HG03520 (cell line): ENCODE data around the gene RILPL2.
A peak's percentile ranks its signal among the peaks of the same experiment; 100 is the strongest.
"Not testable (repeated sequence)": the region's sequence is repeated elsewhere in the genome, so short reads cannot be mapped to it uniquely, and the experiment has no call there.

Experiments
- ATAC-seq: cut with Tn5 transposase; IDR thresholded peaks from one replicate; pipeline ENCODE4 v1.9.1; 2021; ENCODE audit warnings: mild to moderate bottlenecking, moderate library complexity; ENCODE audit not compliant: unreplicated experiment

RILPL2 gene, protein sequence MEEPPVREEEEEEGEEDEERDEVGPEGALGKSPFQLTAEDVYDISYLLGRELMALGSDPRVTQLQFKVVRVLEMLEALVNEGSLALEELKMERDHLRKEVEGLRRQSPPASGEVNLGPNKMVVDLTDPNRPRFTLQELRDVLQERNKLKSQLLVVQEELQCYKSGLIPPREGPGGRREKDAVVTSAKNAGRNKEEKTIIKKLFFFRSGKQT

GRCh38 chr12:123436017-123436964 is at the start of gene RILPL2:
Gene RILPL2 (minus strand): TSS chr12:123436684. CDS start chr12:123436420, 264 bp downstream.
- ATAC-seq, result peak; percentile 71

DNA sequence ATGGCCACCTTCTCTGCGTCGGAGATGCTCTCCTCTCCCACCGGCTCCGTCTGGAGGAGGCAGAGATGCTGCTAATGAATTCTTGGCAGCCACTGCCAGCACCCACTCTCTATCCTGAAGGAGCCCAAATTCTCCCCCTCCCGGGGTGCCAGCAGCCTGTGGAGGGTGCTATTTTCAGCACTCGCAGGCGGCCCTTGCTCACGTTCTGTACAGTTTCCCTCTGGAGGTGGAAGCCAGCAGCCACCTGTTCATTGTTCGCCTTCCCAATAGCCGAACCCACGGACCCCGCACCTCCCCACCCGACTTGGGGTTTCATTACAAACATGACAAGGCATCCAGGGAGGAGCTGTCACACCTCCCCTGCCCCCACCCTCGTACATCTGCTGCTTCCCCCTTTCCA is 49.3 kb upstream of the RILPL2 start:
- no peak for ATAC-seq

GRCh38 chr12:123483602-123484248 is 47.2 kb upstream of the RILPL2 start:
- no peak for ATAC-seq

GRCh38 chr12:123482876-123483275 is 46.4 kb upstream of the RILPL2 start:
- ATAC-seq, result no peak

DNA sequence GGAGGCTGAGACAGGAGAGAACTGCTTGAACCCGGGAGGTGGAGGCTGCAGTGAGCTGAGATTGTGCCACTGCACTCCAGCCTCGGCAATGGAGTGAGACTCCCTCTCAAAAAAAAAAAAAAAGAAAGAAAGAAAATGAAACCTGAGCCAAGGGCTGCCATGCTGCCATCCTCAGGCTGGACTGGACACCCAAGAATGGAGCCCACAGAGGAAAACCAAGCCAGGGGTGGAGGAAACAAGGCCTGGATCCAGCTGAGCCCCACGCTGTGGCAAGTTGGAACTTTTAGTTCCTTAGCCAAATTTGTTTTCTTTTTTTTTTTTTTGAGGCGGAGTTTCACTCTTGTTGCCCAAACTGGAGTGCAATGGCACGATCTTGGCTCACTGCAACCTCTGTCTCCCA is 44.8 kb upstream of the RILPL2 start:
- not testable (repeated sequence) for ATAC-seq

DNA sequence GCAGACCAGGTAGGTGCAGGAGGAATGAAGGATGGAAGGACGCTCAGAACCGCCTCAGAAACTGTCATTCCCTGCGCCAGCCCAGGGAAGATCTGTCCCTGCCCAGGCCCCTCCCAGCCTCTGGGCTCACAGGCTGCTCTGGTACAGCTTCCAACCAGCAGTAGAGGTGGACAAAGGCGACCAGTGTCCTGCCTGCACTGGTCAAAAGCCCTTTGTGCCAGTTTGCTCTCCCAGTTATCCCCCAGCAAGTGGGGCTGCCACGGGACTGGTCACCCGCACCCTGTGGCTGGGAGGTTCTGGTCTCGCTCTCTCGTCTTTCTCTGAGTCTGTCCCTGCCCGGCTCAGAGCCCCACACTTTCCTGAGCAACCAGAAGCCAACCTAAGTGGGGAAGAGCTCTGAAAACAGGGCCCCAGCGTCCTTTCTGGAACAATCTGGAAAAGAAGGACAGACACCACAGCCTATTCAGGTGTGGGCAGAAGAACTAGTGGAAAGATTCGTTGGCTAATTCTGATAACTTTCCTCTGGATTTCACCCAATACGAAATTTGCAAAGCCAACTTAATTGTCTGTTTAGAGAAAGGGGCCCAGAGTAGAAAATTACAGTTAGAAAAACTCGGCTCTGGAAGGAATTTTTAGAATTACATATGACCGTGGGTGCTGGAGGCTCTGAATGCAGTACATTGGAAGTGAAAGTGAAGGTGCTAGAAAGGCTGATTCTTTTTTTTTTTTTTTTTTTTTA is 43.1 kb upstream of the RILPL2 start:
- ATAC-seq, result no peak

DNA sequence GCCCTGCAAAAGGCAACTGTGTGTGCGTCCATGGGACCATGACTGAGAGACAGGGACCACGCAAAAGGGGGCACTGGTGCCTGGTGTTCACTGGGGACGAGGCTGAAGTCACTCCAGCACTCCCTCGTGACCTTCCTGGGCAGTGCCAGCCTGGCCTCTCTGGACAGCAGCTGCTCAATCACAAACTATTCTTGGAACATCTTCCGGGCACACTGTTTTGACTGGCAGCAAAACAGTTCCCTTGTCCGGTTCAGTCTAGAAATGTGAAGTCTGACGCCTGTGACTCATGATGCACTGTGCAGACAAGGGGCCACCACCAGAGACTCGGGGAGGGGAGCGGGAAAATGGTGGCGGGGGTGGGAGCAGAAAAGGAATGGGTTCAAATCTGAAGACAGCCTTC is 42.3 kb upstream of the RILPL2 start:
- ATAC-seq, result no peak

- ATAC-seq, result no peak
Measured at GRCh38 chr12:123478069-123478468, 41.6 kb upstream of the RILPL2 start.

DNA sequence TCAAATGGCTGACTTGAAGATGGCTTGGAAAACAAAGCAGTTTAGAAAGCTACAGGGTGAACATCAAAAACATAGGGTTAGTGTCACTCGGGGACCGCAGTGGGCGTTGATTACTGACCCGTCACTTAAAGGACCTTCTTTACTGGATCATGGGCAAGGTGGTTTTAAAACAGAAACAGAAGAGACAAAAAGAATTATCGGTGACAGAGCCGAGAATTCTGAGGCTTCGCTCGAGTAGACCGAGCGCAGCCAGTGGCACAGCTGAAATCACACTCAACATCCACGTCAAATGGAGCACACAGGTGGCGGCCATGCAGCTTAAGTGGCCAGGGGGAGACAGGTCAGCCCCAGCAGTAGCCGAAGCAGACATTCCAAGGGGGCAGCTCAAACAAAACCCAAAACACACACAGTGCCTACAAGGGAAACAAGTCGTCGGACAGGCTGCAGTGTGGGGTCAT is 38.8 kb upstream of the RILPL2 start:
- ATAC-seq, result no peak

- no peak for ATAC-seq
Measured at GRCh38 chr12:123474485-123475245, 38.2 kb upstream of the RILPL2 start.

GRCh38 chr12:123472438-123472849 is 36.0 kb upstream of the RILPL2 start:
- no peak for ATAC-seq

DNA sequence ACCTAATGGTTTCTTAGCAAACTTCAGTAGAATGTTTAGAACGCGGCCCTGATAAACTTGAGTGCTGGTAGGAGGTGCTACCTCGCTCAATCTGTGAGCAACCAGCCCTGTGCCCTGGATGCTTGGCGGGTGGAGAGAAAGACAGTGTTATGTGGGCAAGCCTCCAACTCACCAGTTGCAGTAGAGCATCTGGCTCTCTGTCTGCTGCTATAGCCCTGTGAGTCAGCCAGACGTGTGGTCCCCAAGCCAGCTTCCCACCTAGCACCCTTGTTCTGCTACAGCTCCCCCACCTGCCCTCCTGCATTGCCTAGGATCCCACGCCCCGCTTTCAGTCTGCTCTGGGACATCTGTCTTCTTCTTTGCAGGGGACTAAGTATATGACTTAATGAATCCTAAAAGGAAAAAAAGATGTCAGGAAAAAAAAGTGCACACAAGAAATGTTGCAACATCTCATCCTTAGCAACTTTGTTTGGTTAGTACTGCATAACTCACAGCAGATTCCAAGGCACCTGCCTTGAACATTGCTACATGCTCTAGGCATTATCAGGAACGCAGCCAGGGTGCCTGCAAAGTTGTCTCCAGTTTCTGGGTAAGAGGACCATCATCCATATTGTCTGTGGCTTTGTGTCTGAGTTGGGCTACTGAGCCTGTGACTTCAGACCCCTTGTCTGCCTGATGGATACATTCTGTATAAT is 35.0 kb upstream of the RILPL2 start:
- ATAC-seq, result no peak

DNA sequence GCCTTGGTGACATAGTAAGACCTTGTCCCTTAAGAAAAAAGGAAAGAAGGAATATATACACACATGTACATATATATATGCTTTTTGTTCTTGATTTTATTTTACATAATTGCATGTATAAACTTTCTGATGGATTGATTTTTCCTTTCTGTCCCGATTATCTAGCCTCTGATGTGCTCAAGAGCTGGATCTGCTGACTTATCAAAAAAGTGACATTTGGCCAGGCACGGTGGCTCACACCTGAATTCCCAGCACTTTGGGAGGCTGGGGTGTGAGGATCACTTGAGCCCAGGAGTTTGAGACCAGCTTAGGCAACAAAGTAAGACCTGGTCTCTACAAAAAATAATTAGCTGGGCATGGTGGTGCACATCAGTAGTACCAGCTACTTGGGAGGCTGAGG is 33.5 kb upstream of the RILPL2 start:
- ATAC-seq, result no peak

DNA sequence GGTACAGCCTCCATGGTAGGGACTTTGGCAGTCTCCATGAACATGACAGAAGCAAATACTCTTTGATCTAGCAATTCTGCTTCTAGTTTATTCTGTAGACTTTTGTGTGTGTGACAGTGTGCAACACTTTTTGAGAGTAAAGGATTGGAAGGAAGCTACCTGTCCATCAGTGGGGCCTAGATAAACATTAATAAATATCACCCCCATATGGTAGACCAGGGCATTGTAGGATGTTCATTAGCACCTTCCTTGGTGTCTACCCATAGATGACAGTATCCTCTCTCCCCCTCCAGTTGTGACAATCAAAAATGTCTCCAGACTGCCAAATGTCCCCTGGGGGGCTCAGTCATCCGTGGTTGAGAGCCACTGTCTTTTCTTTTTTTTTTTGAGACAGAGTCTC is 32.3 kb upstream of the RILPL2 start:
- no peak for ATAC-seq

GRCh38 chr12:123465084-123465483 is 28.6 kb upstream of the RILPL2 start:
- no peak for ATAC-seq

DNA sequence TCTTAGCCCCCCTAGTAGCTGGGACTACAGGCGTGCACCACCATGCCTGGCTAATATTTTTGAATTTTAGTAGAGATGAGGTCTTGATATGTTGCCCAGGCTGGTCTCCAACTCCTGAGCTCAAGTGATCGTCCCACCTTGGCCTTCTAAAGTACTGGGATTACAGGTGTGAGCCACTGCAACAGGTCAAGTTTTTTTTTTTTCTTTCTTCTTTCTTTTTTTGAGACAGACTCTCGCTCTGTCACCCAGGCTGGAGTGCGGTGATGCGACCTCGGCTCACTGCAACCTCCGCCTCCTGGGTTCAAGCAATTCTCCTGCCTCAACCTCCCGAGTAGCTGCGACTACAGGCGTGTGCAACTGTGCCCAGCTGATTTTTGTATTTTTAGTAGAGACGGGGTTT is 26.7 kb upstream of the RILPL2 start:
- ATAC-seq, result not testable (repeated sequence)

- ATAC-seq, result no peak
Measured at GRCh38 chr12:123457980-123458779, 21.7 kb upstream of the RILPL2 start, which contains the start of gene SNRNP35. Gene SNRNP35 (plus strand): TSS chr12:123458139. CDS start chr12:123465541, 7,402 bp downstream.

DNA sequence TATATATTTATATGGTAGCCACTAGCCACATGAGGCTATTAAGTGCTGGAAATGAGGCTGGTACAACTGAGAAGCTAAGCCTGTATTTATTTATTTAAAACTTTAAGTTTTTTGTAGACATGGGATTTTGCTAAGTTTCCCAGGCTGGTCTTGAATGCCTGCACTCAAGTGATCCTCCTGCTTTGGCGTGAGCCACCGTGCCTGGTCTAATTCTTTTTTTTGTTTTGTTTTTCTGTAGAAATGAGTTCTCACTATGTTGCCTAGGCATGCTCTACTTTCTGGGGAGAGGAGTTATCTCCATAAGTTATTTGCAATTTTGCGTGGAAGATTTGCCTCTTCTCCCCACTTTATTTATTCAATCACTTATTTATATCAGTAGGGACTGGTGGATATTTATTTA is 16.7 kb upstream of the RILPL2 start:
- ATAC-seq, result no peak

DNA sequence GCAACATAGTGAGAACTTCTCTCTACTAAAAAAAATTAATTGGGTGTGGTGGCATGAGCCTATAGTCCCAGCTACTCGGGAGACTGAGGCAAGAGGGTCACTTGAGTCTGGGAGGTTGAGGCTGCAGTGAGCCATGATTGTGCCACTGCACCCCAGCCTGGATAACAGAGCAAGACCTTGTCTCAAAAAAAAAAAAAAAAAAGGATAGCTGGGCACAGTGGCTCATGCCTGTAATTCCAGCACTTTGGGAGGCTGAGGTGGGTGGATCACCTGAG is 15.7 kb upstream of the RILPL2 start:
- not testable (repeated sequence) for ATAC-seq
